Activated CD4-positive, alpha-beta T cell treated with anti-CD3 and anti-CD28 coated beads, Interleukin-2, amount 10 ng/mL, durations not matched to agents 24 days and 14 days (primary cell): ENCODE results near the gene KDM1B. TPM values are rescaled to one million over a fixed set of nuclear protein-coding genes. Genes with fewer than 3 reads are reported as not detected.
"Not testable (repeated sequence)": the region's sequence is repeated elsewhere in the genome, so short reads cannot be mapped to it uniquely, and the experiment has no call there.

Experiments used
- DNase-seq: peaks from one replicate; pipeline ENCODE4 v3.0.0; 2022
- H3K27ac Mint-ChIP-seq: one replicate; pipeline ENCODE4 v1.8.0; 2022; ENCODE audit warnings: mild to moderate bottlenecking, mixed read lengths
- H3K27me3 Mint-ChIP-seq: one replicate; pipeline ENCODE4 v1.8.0; 2022; ENCODE audit warnings: mixed read lengths
- H3K36me3 Mint-ChIP-seq: one replicate; pipeline ENCODE4 v1.8.0; 2022; ENCODE audit warnings: low read depth, mild to moderate bottlenecking, mixed read lengths
- H3K4me1 Mint-ChIP-seq: one replicate; pipeline ENCODE4 v1.8.0; 2021; ENCODE audit warnings: mixed read lengths
- H3K4me3 Mint-ChIP-seq: one replicate; pipeline ENCODE4 v1.8.0; 2022; ENCODE audit warnings: mild to moderate bottlenecking, moderate library complexity, mixed read lengths
- H3K9me3 Mint-ChIP-seq: one replicate; pipeline ENCODE4 v1.8.0; 2021; ENCODE audit warnings: mixed read lengths
- intact Hi-C: fragments of 100-400 bp; cut with micrococcal nuclease; formaldehyde crosslinking; loops from one replicate; pipeline ENCODE4 v1.15.1; 2023
- total RNA-seq: library from RNA; stranded (reverse); gene quantifications from 2 replicates; pipeline ENCODE4 v1.2.3, GENCODE V29; 2022

The KDM1B gene
- total RNA-seq, 1 donor from 2014 or later: 8.6 TPM

GRCh38 chr6:18160911-18161310, 5.7 kb downstream of the KDM1B start:
- H3K27ac Mint-ChIP-seq: no peak overlapping the region

GRCh38 chr6:18161431-18161830, 6.2 kb downstream of the KDM1B start:
- no peak overlapping the region for H3K4me3 Mint-ChIP-seq
- H3K36me3 Mint-ChIP-seq: peaks cover 27% of the 10 kb centered on the region
- DNase-seq: no peak
- no peaks in the 10 kb centered on the region for H3K9me3 Mint-ChIP-seq
- intact Hi-C loops: no loop called here
- H3K27ac Mint-ChIP-seq: peak overlapping the region; percentile 25
- H3K4me1 Mint-ChIP-seq: peaks cover 7% of the 10 kb centered on the region
- no peaks in the 10 kb centered on the region for H3K27me3 Mint-ChIP-seq

More at GRCh38 chr6:18160911-18161310, 5.7 kb downstream of the KDM1B start:
- intact Hi-C loops: no loop called here
- DNase-seq: no peak
- Mint-ChIP-seq H3K27me3 (no peaks in the 10 kb centered on the region), H3K4me3 (no peak overlapping the region), H3K36me3 (peaks cover 27% of the 10 kb centered on the region), H3K9me3 (no peaks in the 10 kb centered on the region), H3K4me1 (peaks cover 11% of the 10 kb centered on the region)

- no peak overlapping the region for H3K4me3 Mint-ChIP-seq
- no peak for DNase-seq
- intact Hi-C loops: no loop called here
- H3K9me3 Mint-ChIP-seq: no peaks in the 10 kb centered on the region
- H3K4me1 Mint-ChIP-seq: peaks cover 7% of the 10 kb centered on the region
- peaks cover 27% of the 10 kb centered on the region for H3K36me3 Mint-ChIP-seq
- H3K27me3 Mint-ChIP-seq: no peaks in the 10 kb centered on the region
- H3K27ac Mint-ChIP-seq: no peak overlapping the region
Measured at GRCh38 chr6:18162401-18162800, 7.2 kb downstream of the KDM1B start.

GRCh38 chr6:18165751-18166150, 10.5 kb downstream of the KDM1B start:
- Mint-ChIP-seq H3K4me3 (no peak overlapping the region), H3K4me1 (peaks cover 7% of the 10 kb centered on the region), H3K27me3 (no peaks in the 10 kb centered on the region), H3K36me3 (peaks cover 33% of the 10 kb centered on the region), H3K27ac (no peak overlapping the region), H3K9me3 (peaks cover 4% of the 10 kb centered on the region)
- DNase-seq: no peak
- intact Hi-C loops: no loop called here

- Mint-ChIP-seq H3K27me3 (no peaks in the 10 kb centered on the region), H3K4me3 (no peak overlapping the region), H3K27ac (no peak overlapping the region), H3K4me1 (peaks cover under 1% of the 10 kb centered on the region), H3K36me3 (peaks cover 26% of the 10 kb centered on the region), H3K9me3 (peaks cover 4% of the 10 kb centered on the region)
- DNase-seq: no peak
- intact Hi-C loops: no loop called here
Measured at GRCh38 chr6:18166312-18167036, 11.3 kb downstream of the KDM1B start.

GRCh38 chr6:18168264-18168663, 13.0 kb downstream of the KDM1B start:
- Mint-ChIP-seq H3K4me3 (no peak overlapping the region), H3K27me3 (no peaks in the 10 kb centered on the region), H3K27ac (no peak overlapping the region), H3K36me3 (peaks cover 14% of the 10 kb centered on the region), H3K4me1 (no peaks in the 10 kb centered on the region), H3K9me3 (peaks cover 4% of the 10 kb centered on the region)
- intact Hi-C loops: no loop called here
- DNase-seq: no peak

GRCh38 chr6:18171871-18172270, 16.6 kb downstream of the KDM1B start:
- H3K4me3 Mint-ChIP-seq: no peak overlapping the region
- no peaks in the 10 kb centered on the region for H3K4me1 Mint-ChIP-seq
- peaks cover 4% of the 10 kb centered on the region for H3K9me3 Mint-ChIP-seq
- H3K27ac Mint-ChIP-seq: no peak overlapping the region
- DNase-seq: no peak
- intact Hi-C loops: no loop called here
- peaks cover 18% of the 10 kb centered on the region for H3K36me3 Mint-ChIP-seq
- no peaks in the 10 kb centered on the region for H3K27me3 Mint-ChIP-seq

- intact Hi-C loops, H3K4me1 Mint-ChIP-seq, H3K4me3 Mint-ChIP-seq, H3K27me3 Mint-ChIP-seq, H3K9me3 Mint-ChIP-seq, H3K27ac Mint-ChIP-seq, DNase-seq: not testable (repeated sequence)
- H3K36me3 Mint-ChIP-seq: peaks cover 12% of the 10 kb centered on the region
Measured at GRCh38 chr6:18176198-18176597, 21.0 kb downstream of the KDM1B start.

GRCh38 chr6:18177286-18177965, 22.2 kb downstream of the KDM1B start:
- no peak for DNase-seq
- H3K4me3 Mint-ChIP-seq: no peak overlapping the region
- H3K36me3 Mint-ChIP-seq: peaks cover 16% of the 10 kb centered on the region
- no peak overlapping the region for H3K27ac Mint-ChIP-seq
- intact Hi-C loops: no loop called here
- no peaks in the 10 kb centered on the region for H3K4me1 Mint-ChIP-seq
- H3K9me3 Mint-ChIP-seq: no peaks in the 10 kb centered on the region
- no peaks in the 10 kb centered on the region for H3K27me3 Mint-ChIP-seq

GRCh38 chr6:18178960-18179615, 23.9 kb downstream of the KDM1B start:
- Mint-ChIP-seq H3K27me3 (no peaks in the 10 kb centered on the region), H3K9me3 (no peaks in the 10 kb centered on the region), H3K4me1 (no peaks in the 10 kb centered on the region), H3K27ac (no peak overlapping the region), H3K4me3 (no peak overlapping the region), H3K36me3 (peaks cover 13% of the 10 kb centered on the region)
- intact Hi-C loops: no loop called here
- no peak for DNase-seq

- Mint-ChIP-seq H3K36me3 (peaks cover 10% of the 10 kb centered on the region), H3K27ac (no peak overlapping the region), H3K9me3 (no peaks in the 10 kb centered on the region), H3K27me3 (no peaks in the 10 kb centered on the region), H3K4me3 (no peak overlapping the region), H3K4me1 (no peaks in the 10 kb centered on the region)
- intact Hi-C loops: no loop called here
- DNase-seq: no peak
Measured at GRCh38 chr6:18179770-18180356, 24.6 kb downstream of the KDM1B start.

- intact Hi-C loops: no loop called here
- Mint-ChIP-seq H3K9me3 (no peaks in the 10 kb centered on the region), H3K27ac (no peak overlapping the region), H3K4me1 (no peaks in the 10 kb centered on the region), H3K4me3 (no peak overlapping the region), H3K27me3 (no peaks in the 10 kb centered on the region), H3K36me3 (peaks cover 8% of the 10 kb centered on the region)
- DNase-seq: no peak
Measured at GRCh38 chr6:18182568-18182967, 27.3 kb downstream of the KDM1B start.

GRCh38 chr6:18183766-18184165, 28.5 kb downstream of the KDM1B start:
- Mint-ChIP-seq H3K27ac (no peak overlapping the region), H3K4me3 (no peak overlapping the region), H3K27me3 (no peaks in the 10 kb centered on the region), H3K9me3 (no peaks in the 10 kb centered on the region), H3K4me1 (no peaks in the 10 kb centered on the region), H3K36me3 (peaks cover 8% of the 10 kb centered on the region)
- no peak for DNase-seq
- intact Hi-C loops: no loop called here

- H3K9me3 Mint-ChIP-seq: no peaks in the 10 kb centered on the region
- H3K27me3 Mint-ChIP-seq: no peaks in the 10 kb centered on the region
- H3K4me3 Mint-ChIP-seq: no peak overlapping the region
- intact Hi-C loops: no loop called here
- H3K4me1 Mint-ChIP-seq: no peaks in the 10 kb centered on the region
- no peak for DNase-seq
- no peak overlapping the region for H3K27ac Mint-ChIP-seq
- peaks cover 6% of the 10 kb centered on the region for H3K36me3 Mint-ChIP-seq
Measured at GRCh38 chr6:18185624-18186023, 30.4 kb downstream of the KDM1B start.
